Astrocyte (in vitro differentiated cells and primary cell): ENCODE data around the gene MAP6. TPM values are rescaled to one million over a fixed set of nuclear protein-coding genes. Genes with fewer than 3 reads are reported as not detected.
A peak's percentile ranks its signal among the peaks of the same experiment; 100 is the strongest.

Experiments used
- DNase-seq: peaks from one replicate; pipeline ENCODE4 v3.0.0-alpha.2; 2010; ENCODE audit warnings: low read depth
- FAIRE-seq: peaks from 2 replicates; lab custom pipeline; 2011; peaks lifted over from hg19 to GRCh38; lab: Jason Lieb, UNC
- H2AFZ ChIP-seq: 2 replicates; pipeline ENCODE4 v1.6.0; 2012; ENCODE audit warnings: low read depth, low read length, inconsistent platforms
- H3K27ac ChIP-seq: 2 replicates; pipeline ENCODE4 v1.5.1; 2011; ENCODE audit warnings: low read depth, low read length, inconsistent platforms
- H3K27me3 ChIP-seq: 2 replicates; pipeline ENCODE4 v1.6.0; 2011; ENCODE audit warnings: low read length, inconsistent platforms; ENCODE audit not compliant: insufficient read depth
- H3K36me3 ChIP-seq: 2 replicates; pipeline ENCODE4 v1.5.1; 2011; ENCODE audit warnings: low read length, inconsistent platforms; ENCODE audit not compliant: insufficient read depth
- H3K4me1 ChIP-seq: 2 replicates; pipeline ENCODE4 v1.5.1; 2011; ENCODE audit warnings: low read length, inconsistent platforms; ENCODE audit not compliant: insufficient read depth
- H3K4me2 ChIP-seq: 2 replicates; pipeline ENCODE4 v1.6.0; 2012; ENCODE audit warnings: low read length, inconsistent platforms
- H3K4me3 ChIP-seq: 2 replicates; pipeline ENCODE4 v1.5.1; 2011; ENCODE audit warnings: low read depth, mild to moderate bottlenecking, low read length, inconsistent platforms; ENCODE audit not compliant: insufficient read depth
- H3K79me2 ChIP-seq: 2 replicates; pipeline ENCODE4 v1.6.0; 2012; ENCODE audit warnings: mild to moderate bottlenecking, low read length, inconsistent platforms; ENCODE audit not compliant: insufficient read depth
- H3K9ac ChIP-seq: 2 replicates; pipeline ENCODE4 v1.6.0; 2012; ENCODE audit warnings: mild to moderate bottlenecking, low read length, inconsistent platforms
- H3K9me3 ChIP-seq: 2 replicates; pipeline ENCODE4 v1.5.1; 2012; ENCODE audit warnings: low read depth, mild to moderate bottlenecking, low read length, inconsistent platforms; ENCODE audit not compliant: insufficient read depth
- H4K20me1 ChIP-seq: 2 replicates; pipeline ENCODE4 v1.6.0; 2012; ENCODE audit warnings: low read length, inconsistent platforms; ENCODE audit not compliant: insufficient read depth
- H3K27ac Mint-ChIP-seq: one replicate; pipeline ENCODE4 v1.8.0; 2021; ENCODE audit warnings: mild to moderate bottlenecking, mixed read lengths; ENCODE audit not compliant: unreplicated experiment
- H3K27me3 Mint-ChIP-seq: one replicate; pipeline ENCODE4 v1.8.0; 2021; ENCODE audit warnings: low read depth, mixed read lengths; ENCODE audit not compliant: unreplicated experiment
- H3K36me3 Mint-ChIP-seq: one replicate; pipeline ENCODE4 v1.8.0; 2021; ENCODE audit warnings: low read depth, mixed read lengths; ENCODE audit not compliant: unreplicated experiment
- H3K4me1 Mint-ChIP-seq: one replicate; pipeline ENCODE4 v1.8.0; 2021; ENCODE audit warnings: low read depth, mixed read lengths; ENCODE audit not compliant: unreplicated experiment
- H3K4me3 Mint-ChIP-seq: one replicate; pipeline ENCODE4 v1.8.0; 2021; ENCODE audit warnings: mild to moderate bottlenecking, moderate library complexity, mixed read lengths; ENCODE audit not compliant: unreplicated experiment
- H3K9me3 Mint-ChIP-seq: one replicate; pipeline ENCODE4 v1.8.0; 2021; ENCODE audit warnings: mild to moderate bottlenecking, mixed read lengths; ENCODE audit not compliant: unreplicated experiment
- EZH2 ChIP-seq: IDR thresholded peaks from 2 replicates; pipeline ENCODE4 v1.6.1; 2012; ENCODE audit warnings: mild to moderate bottlenecking, low read length, inconsistent platforms; ENCODE audit not compliant: insufficient read depth
- total RNA-seq: library from RNA; stranded (reverse); gene quantifications from 2 replicates; pipeline ENCODE4 v1.2.1, GENCODE V29; 2021
- TF ChIP-seq, protein P1 (sequence below): IDR thresholded peaks from 2 replicates; pipeline ENCODE4 v1.5.1; 2011; ENCODE audit warnings: low read depth, mild to moderate bottlenecking, inconsistent platforms, low read length, moderate library complexity; ENCODE audit not compliant: insufficient read depth

Gene MAP6
- total RNA-seq, 1 donor from 2014 or later = 3.9 TPM

GRCh38 chr11:75642402-75643113 is 26.3 kb downstream of the MAP6 start:
- H3K36me3 Mint-ChIP-seq = no peaks in the 10 kb centered on the region
- TF ChIP-seq, protein P1, sequence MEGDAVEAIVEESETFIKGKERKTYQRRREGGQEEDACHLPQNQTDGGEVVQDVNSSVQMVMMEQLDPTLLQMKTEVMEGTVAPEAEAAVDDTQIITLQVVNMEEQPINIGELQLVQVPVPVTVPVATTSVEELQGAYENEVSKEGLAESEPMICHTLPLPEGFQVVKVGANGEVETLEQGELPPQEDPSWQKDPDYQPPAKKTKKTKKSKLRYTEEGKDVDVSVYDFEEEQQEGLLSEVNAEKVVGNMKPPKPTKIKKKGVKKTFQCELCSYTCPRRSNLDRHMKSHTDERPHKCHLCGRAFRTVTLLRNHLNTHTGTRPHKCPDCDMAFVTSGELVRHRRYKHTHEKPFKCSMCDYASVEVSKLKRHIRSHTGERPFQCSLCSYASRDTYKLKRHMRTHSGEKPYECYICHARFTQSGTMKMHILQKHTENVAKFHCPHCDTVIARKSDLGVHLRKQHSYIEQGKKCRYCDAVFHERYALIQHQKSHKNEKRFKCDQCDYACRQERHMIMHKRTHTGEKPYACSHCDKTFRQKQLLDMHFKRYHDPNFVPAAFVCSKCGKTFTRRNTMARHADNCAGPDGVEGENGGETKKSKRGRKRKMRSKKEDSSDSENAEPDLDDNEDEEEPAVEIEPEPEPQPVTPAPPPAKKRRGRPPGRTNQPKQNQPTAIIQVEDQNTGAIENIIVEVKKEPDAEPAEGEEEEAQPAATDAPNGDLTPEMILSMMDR = no peak
- no peak for TF ChIP-seq EZH2
- no peaks in the 10 kb centered on the region for H3K27me3 ChIP-seq
- DNase-seq = no peak
- no peak overlapping the region for H3K27ac Mint-ChIP-seq
- no peaks in the 10 kb centered on the region for H3K79me2 ChIP-seq
- no peak for FAIRE-seq
- H3K4me2 ChIP-seq = no peak overlapping the region
- H3K27ac ChIP-seq = no peak overlapping the region
- peaks cover 7% of the 10 kb centered on the region for H3K4me1 ChIP-seq
- no peak overlapping the region for H3K4me3 Mint-ChIP-seq
- no peak overlapping the region for H3K4me3 ChIP-seq
- peaks cover 4% of the 10 kb centered on the region for H3K9me3 Mint-ChIP-seq
- no peak overlapping the region for H3K9ac ChIP-seq
- no peaks in the 10 kb centered on the region for H4K20me1 ChIP-seq
- H3K9me3 ChIP-seq = no peaks in the 10 kb centered on the region
- H3K27me3 Mint-ChIP-seq = peaks cover 3% of the 10 kb centered on the region
- no peaks in the 10 kb centered on the region for H3K36me3 ChIP-seq
- H2AFZ ChIP-seq = no peak overlapping the region
- peaks cover 14% of the 10 kb centered on the region for H3K4me1 Mint-ChIP-seq

DNA sequence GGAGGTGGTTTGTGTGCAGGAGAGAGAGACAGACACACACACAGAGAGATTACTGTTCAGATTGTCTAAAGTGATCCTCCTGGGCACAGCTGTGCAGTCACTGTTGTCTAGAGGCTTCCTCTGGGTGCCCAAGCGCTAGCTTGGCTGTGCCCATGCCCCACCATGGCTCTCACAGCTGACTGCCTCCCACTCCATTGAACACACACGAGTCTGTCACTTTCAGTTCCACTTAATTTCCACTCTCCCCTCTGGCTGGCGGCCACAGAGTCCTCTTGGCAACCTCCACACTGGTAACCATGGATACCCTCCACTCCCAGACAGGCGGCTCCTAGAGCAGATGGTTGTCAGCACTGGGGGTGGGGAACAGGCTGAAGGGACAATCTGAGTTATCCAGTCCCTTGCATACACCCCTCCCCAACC is 29.1 kb downstream of the MAP6 start:
- DNase-seq = peak; percentile 59
- Histone ChIP-seq H3K27me3 (no peaks in the 10 kb centered on the region), H3K4me1 (peaks cover 10% of the 10 kb centered on the region), H3K4me2 (peak overlapping the region; percentile 64), H2AFZ (no peak overlapping the region), H3K27ac (no peak overlapping the region), H3K9ac (no peak overlapping the region), H3K79me2 (no peaks in the 10 kb centered on the region), H3K36me3 (no peaks in the 10 kb centered on the region), H4K20me1 (no peaks in the 10 kb centered on the region), H3K9me3 (no peaks in the 10 kb centered on the region), H3K4me3 (no peak overlapping the region)
- Mint-ChIP-seq H3K9me3 (peaks cover 4% of the 10 kb centered on the region), H3K27ac (peak overlapping the region; percentile 16), H3K36me3 (no peaks in the 10 kb centered on the region), H3K27me3 (peaks cover under 1% of the 10 kb centered on the region), H3K4me3 (peak overlapping the region; percentile 55), H3K4me1 (peaks cover 14% of the 10 kb centered on the region)
- no peak for TF ChIP-seq EZH2
- TF ChIP-seq, protein P1 = no peak
- FAIRE-seq = no peak

DNA sequence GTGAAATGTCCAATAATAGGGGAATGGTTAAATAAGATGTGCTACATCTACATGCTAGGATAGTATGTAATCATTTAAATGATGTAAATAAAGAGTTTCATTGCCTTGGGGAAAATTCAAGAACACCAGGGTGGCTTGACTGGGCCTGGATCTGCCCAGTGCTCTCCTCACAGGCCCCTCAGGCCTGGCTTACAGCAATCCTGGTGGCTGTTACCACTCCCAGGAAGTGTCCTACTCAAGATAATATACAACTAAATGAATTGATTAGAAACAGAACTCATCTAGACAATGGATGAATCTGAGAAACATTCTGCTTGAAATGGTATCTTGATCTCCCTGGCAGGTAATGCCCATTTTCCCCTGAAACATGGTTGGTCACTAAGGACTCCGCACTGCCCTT is 30.8 kb downstream of the MAP6 start:
- TF ChIP-seq, protein P1 = no peak
- TF ChIP-seq EZH2 = no peak
- no peak for FAIRE-seq
- no peaks in the 10 kb centered on the region for H3K36me3 ChIP-seq
- H2AFZ ChIP-seq = no peak overlapping the region
- no peak overlapping the region for H3K27ac ChIP-seq
- Mint-ChIP-seq H3K27ac (no peak overlapping the region), H3K36me3 (no peaks in the 10 kb centered on the region), H3K9me3 (peaks cover 5% of the 10 kb centered on the region), H3K4me1 (peaks cover 16% of the 10 kb centered on the region), H3K4me3 (no peak overlapping the region), H3K27me3 (peaks cover 3% of the 10 kb centered on the region)
- no peak overlapping the region for H3K4me2 ChIP-seq
- H3K9me3 ChIP-seq = no peaks in the 10 kb centered on the region
- no peaks in the 10 kb centered on the region for H4K20me1 ChIP-seq
- no peak overlapping the region for H3K9ac ChIP-seq
- H3K4me3 ChIP-seq = no peak overlapping the region
- H3K27me3 ChIP-seq = no peaks in the 10 kb centered on the region
- peaks cover 10% of the 10 kb centered on the region for H3K4me1 ChIP-seq
- no peak for DNase-seq
- no peaks in the 10 kb centered on the region for H3K79me2 ChIP-seq
